Neural crest cell (in vitro differentiated cells): Measurements from ENCODE around the gene TOM1L2. TPM values are rescaled to one million over a fixed set of nuclear protein-coding genes. Genes with fewer than 3 reads are reported as not detected.

Experiments used
- DNase-seq: peaks from one replicate; pipeline ENCODE4 v3.0.0; 2021; ENCODE audit warnings: low read depth, mixed read lengths, low spot score
- H3K27ac Mint-ChIP-seq: one replicate; pipeline ENCODE4 v1.8.0; 2021; ENCODE audit warnings: mild to moderate bottlenecking, mixed read lengths; ENCODE audit not compliant: unreplicated experiment
- H3K27me3 Mint-ChIP-seq: 2 replicates; pipeline ENCODE4 v1.8.0; 2021; ENCODE audit warnings: low read depth, mild to moderate bottlenecking, mixed read lengths
- H3K36me3 Mint-ChIP-seq: 2 replicates; pipeline ENCODE4 v1.8.0; 2021; ENCODE audit warnings: low read depth, mild to moderate bottlenecking, mixed read lengths
- H3K4me1 Mint-ChIP-seq: 2 replicates; pipeline ENCODE4 v1.8.0; 2021; ENCODE audit warnings: mixed read lengths
- H3K4me3 Mint-ChIP-seq: one replicate; pipeline ENCODE4 v1.8.0; 2021; ENCODE audit warnings: mild to moderate bottlenecking, mixed read lengths
- H3K9me3 Mint-ChIP-seq: 2 replicates; pipeline ENCODE4 v1.8.0; 2021; ENCODE audit warnings: mixed read lengths
- total RNA-seq: library from RNA; stranded (reverse); gene quantifications from 2 replicates; pipeline ENCODE4 v1.2.1, GENCODE V29; 2021
- TF ChIP-seq, protein P1 (sequence below): fragments of 200-600 bp; sonication (generic); conservative IDR thresholded peaks from 2 replicates; pipeline ENCODE4 v1.5.0; 2021; ENCODE audit warnings: antibody characterized with exemption, mild to moderate bottlenecking

Gene TOM1L2
- total RNA-seq, 1 donor from 2014 or later: 15.9 TPM

DNA sequence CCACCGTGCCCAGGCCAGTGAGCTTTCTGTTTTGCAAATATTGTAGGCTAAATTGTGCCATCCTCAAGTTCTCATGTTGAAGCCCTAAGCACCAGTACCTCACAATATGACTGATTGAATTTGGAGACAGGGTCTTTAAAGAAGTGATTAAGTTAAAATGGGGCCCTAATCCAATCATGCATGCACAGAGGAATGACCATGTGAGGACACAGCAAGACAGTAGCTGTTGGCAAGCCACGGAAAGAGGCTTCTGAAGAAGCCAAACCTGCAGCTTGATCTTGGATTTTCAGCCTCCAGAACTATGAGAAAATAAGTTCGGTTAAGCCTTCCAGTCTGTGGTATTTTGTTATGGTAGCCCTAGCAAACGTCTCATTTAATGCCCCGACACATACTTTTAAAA lies 24.9 kb downstream of the TOM1L2 start:
- TF ChIP-seq, protein P1, sequence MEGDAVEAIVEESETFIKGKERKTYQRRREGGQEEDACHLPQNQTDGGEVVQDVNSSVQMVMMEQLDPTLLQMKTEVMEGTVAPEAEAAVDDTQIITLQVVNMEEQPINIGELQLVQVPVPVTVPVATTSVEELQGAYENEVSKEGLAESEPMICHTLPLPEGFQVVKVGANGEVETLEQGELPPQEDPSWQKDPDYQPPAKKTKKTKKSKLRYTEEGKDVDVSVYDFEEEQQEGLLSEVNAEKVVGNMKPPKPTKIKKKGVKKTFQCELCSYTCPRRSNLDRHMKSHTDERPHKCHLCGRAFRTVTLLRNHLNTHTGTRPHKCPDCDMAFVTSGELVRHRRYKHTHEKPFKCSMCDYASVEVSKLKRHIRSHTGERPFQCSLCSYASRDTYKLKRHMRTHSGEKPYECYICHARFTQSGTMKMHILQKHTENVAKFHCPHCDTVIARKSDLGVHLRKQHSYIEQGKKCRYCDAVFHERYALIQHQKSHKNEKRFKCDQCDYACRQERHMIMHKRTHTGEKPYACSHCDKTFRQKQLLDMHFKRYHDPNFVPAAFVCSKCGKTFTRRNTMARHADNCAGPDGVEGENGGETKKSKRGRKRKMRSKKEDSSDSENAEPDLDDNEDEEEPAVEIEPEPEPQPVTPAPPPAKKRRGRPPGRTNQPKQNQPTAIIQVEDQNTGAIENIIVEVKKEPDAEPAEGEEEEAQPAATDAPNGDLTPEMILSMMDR: no peak
- Mint-ChIP-seq H3K9me3 (no peaks in the 10 kb centered on the region), H3K36me3 (no peaks in the 10 kb centered on the region), H3K4me1 (peaks cover 28% of the 10 kb centered on the region), H3K27ac (no peak overlapping the region), H3K4me3 (no peak overlapping the region), H3K27me3 (no peaks in the 10 kb centered on the region)
- DNase-seq: no peak

- Mint-ChIP-seq H3K27ac (no peak overlapping the region), H3K9me3 (no peaks in the 10 kb centered on the region), H3K4me1 (peaks cover 31% of the 10 kb centered on the region), H3K27me3 (no peaks in the 10 kb centered on the region), H3K36me3 (no peaks in the 10 kb centered on the region), H3K4me3 (no peak overlapping the region)
- no peak for DNase-seq
- TF ChIP-seq, protein P1: no peak
Measured at GRCh38 chr17:17946093-17946492, 26.1 kb downstream of the TOM1L2 start.

GRCh38 chr17:17944743-17945142 lies 27.5 kb downstream of the TOM1L2 start:
- DNase-seq: no peak
- no peaks in the 10 kb centered on the region for H3K27me3 Mint-ChIP-seq

DNA sequence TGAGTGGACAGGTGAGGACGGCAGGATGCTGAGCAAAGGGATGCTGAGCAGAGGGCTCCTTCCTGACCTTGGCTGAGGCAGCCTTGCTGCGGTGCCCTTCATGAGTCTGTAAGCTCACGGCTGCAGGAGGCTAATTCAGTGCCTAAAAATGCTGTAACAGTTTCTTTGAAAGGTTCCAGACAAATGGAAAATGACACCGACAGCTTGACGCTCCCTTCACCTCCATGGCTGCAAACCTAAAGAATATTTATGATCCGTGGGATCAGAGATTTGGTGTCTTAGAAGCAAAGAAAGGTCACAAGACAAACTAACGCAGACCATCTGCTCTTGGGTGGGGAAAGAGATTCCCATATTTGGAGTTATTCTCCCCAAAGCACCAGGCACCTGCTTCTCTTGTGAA lies 28.0 kb downstream of the TOM1L2 start:
- H3K9me3 Mint-ChIP-seq: no peaks in the 10 kb centered on the region
- no peaks in the 10 kb centered on the region for H3K36me3 Mint-ChIP-seq
- peaks cover 36% of the 10 kb centered on the region for H3K4me1 Mint-ChIP-seq
- no peak overlapping the region for H3K27ac Mint-ChIP-seq
- no peak overlapping the region for H3K4me3 Mint-ChIP-seq
- no peak for DNase-seq
- H3K27me3 Mint-ChIP-seq: no peaks in the 10 kb centered on the region
- TF ChIP-seq, protein P1: no peak

More at GRCh38 chr17:17944743-17945142, 27.5 kb downstream of the TOM1L2 start:
- H3K36me3 Mint-ChIP-seq: no peaks in the 10 kb centered on the region
- TF ChIP-seq, protein P1: no peak
- H3K9me3 Mint-ChIP-seq: no peaks in the 10 kb centered on the region
- no peak overlapping the region for H3K4me3 Mint-ChIP-seq
- peaks cover 36% of the 10 kb centered on the region for H3K4me1 Mint-ChIP-seq
- no peak overlapping the region for H3K27ac Mint-ChIP-seq

GRCh38 chr17:17943281-17943984 lies 28.8 kb downstream of the TOM1L2 start:
- H3K36me3 Mint-ChIP-seq: no peaks in the 10 kb centered on the region
- H3K27ac Mint-ChIP-seq: no peak overlapping the region
- TF ChIP-seq, protein P1: no peak
- peaks cover 37% of the 10 kb centered on the region for H3K4me1 Mint-ChIP-seq
- H3K9me3 Mint-ChIP-seq: no peaks in the 10 kb centered on the region
- H3K4me3 Mint-ChIP-seq: no peak overlapping the region
- no peaks in the 10 kb centered on the region for H3K27me3 Mint-ChIP-seq
- no peak for DNase-seq
